ENCODE results near the gene BCAR1. TPM values are rescaled to one million over a fixed set of nuclear protein-coding genes. Genes with fewer than 3 reads are reported as not detected.

Gene BCAR1
- total and polyA plus RNA-seq, 2 of the 13 experiments (the other 11 are each of a cell fraction or from before 2014, with no cell fraction given) = 48.1 to 51.7 TPM

DNA sequence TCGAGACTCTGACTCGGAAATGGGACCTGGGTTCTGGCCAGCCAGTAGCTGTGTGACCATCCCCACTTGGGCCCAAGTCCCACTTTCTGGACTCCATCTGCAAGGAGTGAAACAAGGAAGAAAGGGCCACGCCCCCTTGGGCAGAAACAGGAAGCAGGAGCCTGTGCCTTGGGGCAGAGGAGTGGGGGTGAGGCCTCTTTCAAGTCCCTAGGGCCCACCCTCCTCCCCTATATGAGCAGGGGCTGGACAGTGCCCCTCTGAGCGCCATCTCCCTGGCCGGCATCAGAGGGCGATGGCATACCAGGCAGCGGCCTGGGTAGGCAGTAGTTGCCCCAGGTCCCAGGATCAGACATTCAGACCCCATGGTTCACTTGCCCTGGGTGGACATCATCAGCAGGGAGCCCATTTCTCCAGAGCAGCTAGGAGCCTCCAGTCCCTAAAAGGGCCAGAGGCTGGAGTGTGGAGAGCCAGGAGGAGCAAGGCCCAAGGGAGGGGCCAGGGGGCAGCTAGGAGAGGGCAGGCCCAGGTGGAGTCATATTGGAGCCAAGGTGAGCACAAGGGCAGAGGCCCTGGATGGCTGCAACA is 7.1 kb downstream of the BCAR1 start (continued):
- TF ChIP-seq ZNF749 (CRISPR knock-in tag; IDR thresholded peaks at IDR 0.05; ENCODE audit: borderline replicate concordance) (no peak), ZNF788 (CRISPR knock-in tag; IDR thresholded peaks at IDR 0.05; ENCODE audit: borderline replicate concordance) (peak; percentile 17; the same call in 1 of the 2 replicates), ZNF652 (CRISPR knock-in tag; IDR thresholded peaks at IDR 0.05; ENCODE audit: borderline replicate concordance, low read depth) (no peak), TFE3 (CRISPR knock-in tag; IDR thresholded peaks at IDR 0.05) (no peak), ZNF234 (CRISPR knock-in tag; conservative IDR thresholded peaks at IDR 0.05) (no peak), ZNF18 (CRISPR knock-in tag; IDR thresholded peaks at IDR 0.05; ENCODE audit: insufficient replicate concordance) (no peak), SETDB1 (CRISPR knock-in tag; IDR thresholded peaks at IDR 0.05; ENCODE audit: borderline replicate concordance) (no peak), MAZ (IDR thresholded peaks at IDR 0.05; ENCODE audit: borderline replicate concordance, low read depth, low read length) (no peak), MAZ (CRISPR knock-in tag; IDR thresholded peaks at IDR 0.05; ENCODE audit: low read depth) (no peak), ZNF510 (CRISPR knock-in tag; IDR thresholded peaks at IDR 0.05; ENCODE audit: low read depth) (peak; percentile 33; the same call in 1 of the 2 replicates), MTA1 (CRISPR knock-in tag; IDR thresholded peaks at IDR 0.05; ENCODE audit: borderline replicate concordance) (no peak), YEATS2 (CRISPR knock-in tag; IDR thresholded peaks at IDR 0.05; ENCODE audit: borderline replicate concordance) (no peak), PAWR (CRISPR knock-in tag; IDR thresholded peaks at IDR 0.05; ENCODE audit: borderline replicate concordance) (no peak), NCOA1 (CRISPR knock-in tag; IDR thresholded peaks at IDR 0.05) (no peak), ZBTB33 (CRISPR knock-in tag; IDR thresholded peaks at IDR 0.05) (peak; percentile 80)
- TF ChIP-seq, protein P1, sequence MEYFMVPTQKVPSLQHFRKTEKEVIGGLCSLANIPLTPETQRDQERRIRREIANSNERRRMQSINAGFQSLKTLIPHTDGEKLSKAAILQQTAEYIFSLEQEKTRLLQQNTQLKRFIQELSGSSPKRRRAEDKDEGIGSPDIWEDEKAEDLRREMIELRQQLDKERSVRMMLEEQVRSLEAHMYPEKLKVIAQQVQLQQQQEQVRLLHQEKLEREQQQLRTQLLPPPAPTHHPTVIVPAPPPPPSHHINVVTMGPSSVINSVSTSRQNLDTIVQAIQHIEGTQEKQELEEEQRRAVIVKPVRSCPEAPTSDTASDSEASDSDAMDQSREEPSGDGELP (IDR thresholded peaks at IDR 0.05; ENCODE audit: borderline replicate concordance, low read depth) = no peak
- TF ChIP-seq, protein P2, sequence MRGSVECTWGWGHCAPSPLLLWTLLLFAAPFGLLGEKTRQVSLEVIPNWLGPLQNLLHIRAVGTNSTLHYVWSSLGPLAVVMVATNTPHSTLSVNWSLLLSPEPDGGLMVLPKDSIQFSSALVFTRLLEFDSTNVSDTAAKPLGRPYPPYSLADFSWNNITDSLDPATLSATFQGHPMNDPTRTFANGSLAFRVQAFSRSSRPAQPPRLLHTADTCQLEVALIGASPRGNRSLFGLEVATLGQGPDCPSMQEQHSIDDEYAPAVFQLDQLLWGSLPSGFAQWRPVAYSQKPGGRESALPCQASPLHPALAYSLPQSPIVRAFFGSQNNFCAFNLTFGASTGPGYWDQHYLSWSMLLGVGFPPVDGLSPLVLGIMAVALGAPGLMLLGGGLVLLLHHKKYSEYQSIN (CRISPR knock-in tag; IDR thresholded peaks at IDR 0.05; ENCODE audit: borderline replicate concordance) = no peak

Measured in HepG2 (cell line).